ENCODE results near the gene HIRA.

DNA sequence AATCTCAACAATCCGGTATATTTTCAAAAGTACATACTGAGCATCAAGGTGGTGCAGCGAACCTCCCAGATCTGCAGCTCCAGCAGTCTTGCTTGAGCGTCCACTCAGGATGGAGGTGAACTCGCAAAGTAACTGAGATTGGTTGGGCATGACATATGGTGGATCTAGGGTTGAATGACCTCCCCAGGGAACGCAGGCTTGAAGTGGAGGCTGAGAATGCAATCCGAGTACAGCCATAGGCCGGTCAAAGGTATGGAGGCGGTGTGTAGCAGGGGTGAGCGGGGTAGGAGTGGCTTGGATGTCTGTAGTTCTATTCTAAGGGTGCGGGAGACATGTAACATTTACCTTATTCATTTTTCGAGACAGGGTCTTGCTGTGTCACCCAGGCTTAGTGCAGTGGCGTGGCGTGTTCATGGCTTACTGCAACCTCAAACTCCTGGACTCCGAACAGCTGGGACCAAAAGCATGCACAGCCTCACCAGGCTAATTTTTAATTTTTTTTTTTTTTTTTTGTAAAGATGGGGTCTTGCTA, 16.6 kb upstream of the HIRA start:
- TF ChIP-seq, protein P1, sequence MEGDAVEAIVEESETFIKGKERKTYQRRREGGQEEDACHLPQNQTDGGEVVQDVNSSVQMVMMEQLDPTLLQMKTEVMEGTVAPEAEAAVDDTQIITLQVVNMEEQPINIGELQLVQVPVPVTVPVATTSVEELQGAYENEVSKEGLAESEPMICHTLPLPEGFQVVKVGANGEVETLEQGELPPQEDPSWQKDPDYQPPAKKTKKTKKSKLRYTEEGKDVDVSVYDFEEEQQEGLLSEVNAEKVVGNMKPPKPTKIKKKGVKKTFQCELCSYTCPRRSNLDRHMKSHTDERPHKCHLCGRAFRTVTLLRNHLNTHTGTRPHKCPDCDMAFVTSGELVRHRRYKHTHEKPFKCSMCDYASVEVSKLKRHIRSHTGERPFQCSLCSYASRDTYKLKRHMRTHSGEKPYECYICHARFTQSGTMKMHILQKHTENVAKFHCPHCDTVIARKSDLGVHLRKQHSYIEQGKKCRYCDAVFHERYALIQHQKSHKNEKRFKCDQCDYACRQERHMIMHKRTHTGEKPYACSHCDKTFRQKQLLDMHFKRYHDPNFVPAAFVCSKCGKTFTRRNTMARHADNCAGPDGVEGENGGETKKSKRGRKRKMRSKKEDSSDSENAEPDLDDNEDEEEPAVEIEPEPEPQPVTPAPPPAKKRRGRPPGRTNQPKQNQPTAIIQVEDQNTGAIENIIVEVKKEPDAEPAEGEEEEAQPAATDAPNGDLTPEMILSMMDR (IDR thresholded peaks at IDR 0.05; ENCODE audit: poor library complexity, severe bottlenecking), result no peak
- TF ChIP-seq EZH2 (IDR thresholded peaks at IDR 0.05; ENCODE audit: borderline replicate concordance, insufficient read depth, low read length, poor library complexity, severe bottlenecking) (no peak), EP300 (conservative IDR thresholded peaks at IDR 0.05; ENCODE audit: poor library complexity, severe bottlenecking) (peak; percentile 11), POLR2AphosphoS5 (IDR thresholded peaks at IDR 0.05) (no peak), RAD21 (conservative IDR thresholded peaks at IDR 0.05) (no peak), SMC3 (conservative IDR thresholded peaks at IDR 0.05; ENCODE audit: poor library complexity) (peak; percentile 9)
- TF ChIP-seq, protein P2, sequence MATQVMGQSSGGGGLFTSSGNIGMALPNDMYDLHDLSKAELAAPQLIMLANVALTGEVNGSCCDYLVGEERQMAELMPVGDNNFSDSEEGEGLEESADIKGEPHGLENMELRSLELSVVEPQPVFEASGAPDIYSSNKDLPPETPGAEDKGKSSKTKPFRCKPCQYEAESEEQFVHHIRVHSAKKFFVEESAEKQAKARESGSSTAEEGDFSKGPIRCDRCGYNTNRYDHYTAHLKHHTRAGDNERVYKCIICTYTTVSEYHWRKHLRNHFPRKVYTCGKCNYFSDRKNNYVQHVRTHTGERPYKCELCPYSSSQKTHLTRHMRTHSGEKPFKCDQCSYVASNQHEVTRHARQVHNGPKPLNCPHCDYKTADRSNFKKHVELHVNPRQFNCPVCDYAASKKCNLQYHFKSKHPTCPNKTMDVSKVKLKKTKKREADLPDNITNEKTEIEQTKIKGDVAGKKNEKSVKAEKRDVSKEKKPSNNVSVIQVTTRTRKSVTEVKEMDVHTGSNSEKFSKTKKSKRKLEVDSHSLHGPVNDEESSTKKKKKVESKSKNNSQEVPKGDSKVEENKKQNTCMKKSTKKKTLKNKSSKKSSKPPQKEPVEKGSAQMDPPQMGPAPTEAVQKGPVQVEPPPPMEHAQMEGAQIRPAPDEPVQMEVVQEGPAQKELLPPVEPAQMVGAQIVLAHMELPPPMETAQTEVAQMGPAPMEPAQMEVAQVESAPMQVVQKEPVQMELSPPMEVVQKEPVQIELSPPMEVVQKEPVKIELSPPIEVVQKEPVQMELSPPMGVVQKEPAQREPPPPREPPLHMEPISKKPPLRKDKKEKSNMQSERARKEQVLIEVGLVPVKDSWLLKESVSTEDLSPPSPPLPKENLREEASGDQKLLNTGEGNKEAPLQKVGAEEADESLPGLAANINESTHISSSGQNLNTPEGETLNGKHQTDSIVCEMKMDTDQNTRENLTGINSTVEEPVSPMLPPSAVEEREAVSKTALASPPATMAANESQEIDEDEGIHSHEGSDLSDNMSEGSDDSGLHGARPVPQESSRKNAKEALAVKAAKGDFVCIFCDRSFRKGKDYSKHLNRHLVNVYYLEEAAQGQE (IDR thresholded peaks at IDR 0.05; ENCODE audit: borderline replicate concordance), result no peak

Measured in neural cell (in vitro differentiated cells).